Stimulated activated CD8-positive, alpha-beta memory T cell treated with anti-CD3 and anti-CD28 coated beads, Interleukin-4, amount 100 ng/mL, for 4 hours (primary cell): Measurements from ENCODE around the gene SMURF1.
"Not testable (repeated sequence)": the region's sequence is repeated elsewhere in the genome, so short reads cannot be mapped to it uniquely, and the experiment has no call there.

Experiments used
- DNase-seq, 2 donors: peaks; one replicate each; pipeline ENCODE4 v3.0.0-alpha.2; 2020; ENCODE audit warnings: low read depth in 2 of 2, low spot score in 1 of 2

Gene SMURF1

DNA sequence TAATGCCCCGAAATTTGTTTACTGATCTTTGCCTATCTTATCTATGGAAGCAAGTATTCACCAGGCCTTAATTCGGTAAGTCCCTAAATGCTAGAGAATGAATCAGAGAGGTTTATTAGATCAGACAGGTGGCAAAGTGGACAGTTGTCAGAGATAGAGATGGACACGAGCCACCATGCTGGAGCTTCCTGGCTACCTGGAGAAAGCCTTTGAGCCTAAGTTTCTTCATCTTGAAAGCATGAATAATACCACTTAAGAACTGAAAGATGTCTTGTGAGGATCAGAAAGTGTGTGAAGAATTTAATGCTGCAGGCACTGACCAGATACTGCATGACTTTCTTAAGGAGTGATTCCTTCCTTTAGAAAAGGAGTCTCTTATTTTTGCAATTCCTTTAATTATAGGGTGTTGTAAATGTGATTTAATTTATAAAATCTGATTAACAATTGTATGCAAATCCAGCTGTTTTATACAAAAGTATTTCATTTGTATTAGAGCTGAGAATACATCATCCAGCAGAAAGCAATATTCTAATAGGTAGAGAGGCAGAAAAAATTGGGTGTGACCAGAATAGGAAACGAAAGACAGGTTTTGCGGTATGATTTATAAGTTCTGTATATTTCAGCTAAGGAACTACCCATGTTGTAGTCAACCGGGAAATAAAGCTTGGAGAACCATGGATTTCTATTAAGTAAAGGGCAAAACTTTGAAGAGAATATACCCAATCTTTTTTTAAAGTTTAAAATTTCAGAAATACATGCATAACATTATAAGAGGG is 82.7 kb downstream of the SMURF1 start:
- DNase-seq: no peak

DNA sequence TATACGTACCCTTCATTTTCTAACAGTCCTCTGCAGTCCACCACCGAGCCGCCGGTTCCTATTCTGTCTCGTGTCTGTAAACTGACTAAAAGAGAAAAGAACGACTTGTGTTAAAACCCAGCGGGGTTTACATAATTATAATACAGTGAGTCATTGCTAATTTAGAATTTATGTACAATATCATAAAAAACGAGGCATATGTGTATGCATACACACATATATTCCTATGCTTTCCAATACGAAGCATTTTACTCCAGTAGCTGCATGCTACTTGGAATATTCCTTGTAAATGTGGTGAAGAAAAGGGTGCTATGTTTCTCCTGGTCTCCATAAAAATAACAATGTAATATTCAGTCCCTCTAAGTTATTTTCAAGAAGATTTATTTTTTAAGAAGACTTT is 89.1 kb downstream of the SMURF1 start:
- no peak for DNase-seq

DNA sequence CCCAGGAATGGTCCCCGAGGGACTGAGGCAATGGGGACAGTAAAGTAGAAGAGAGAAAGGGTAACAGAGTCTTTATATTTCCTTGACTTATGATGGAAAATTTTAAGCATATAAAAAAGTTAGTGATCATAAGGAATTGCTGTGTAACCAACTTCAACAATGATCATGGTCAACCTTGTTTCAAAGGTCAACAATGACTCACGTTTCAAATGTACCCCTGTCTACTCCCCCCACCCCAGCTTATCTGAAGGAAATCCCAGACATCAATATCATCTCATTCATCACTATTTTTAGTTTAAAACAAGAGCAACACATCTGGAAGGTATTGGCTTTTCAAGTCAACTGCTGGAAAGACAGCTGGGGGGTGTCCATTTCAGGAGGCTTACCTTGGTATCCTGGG is 92.9 kb downstream of the SMURF1 start:
- no peak for DNase-seq

DNA sequence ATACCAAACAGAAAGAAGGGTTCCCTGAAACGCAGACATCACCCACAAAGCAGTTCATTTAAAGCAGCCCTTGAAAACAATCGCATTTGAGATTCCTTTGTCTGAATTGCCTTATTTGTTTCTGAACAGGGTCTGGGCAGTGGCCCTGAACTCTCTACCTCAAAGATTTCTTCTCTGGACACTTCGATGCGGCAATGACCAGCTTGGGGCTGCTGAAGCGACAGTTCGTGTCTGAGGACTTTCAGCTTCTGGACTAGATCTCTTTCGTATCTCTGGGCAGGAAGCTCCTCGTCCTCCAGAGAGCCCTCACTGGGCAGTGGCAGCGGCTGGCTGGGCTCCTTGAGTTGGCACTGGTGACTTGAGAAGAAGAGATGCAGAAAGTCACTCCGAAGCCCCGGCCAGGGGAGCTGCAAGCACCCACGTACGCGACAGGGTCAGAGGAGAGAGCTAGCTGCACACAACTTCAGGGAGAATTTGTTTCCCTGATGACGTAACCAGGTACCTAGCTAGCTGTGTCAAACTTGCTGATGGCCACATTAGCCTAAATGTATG is 96.3 kb downstream of the SMURF1 start:
- no peak for DNase-seq

DNA sequence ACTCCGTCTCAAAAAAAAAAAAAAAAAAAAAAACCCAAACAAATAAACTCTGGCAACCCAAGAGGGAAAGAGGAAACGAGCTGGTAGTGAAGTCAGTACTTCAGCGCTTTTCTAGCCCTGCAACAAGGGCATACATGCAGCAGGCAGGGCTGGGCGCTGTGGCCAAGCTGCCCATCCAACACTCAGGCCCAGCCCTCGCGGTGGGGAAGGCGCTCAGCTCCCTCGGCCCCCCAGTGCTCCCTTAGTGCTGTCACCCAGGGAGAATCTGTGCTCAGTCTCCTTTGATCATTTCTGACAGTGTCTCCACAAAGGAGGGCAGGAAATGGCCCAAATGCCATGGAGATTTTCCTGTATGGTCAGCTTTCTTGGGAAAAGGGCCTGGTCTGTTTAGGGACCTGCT is 97.2 kb downstream of the SMURF1 start:
- DNase-seq: no peak

DNA sequence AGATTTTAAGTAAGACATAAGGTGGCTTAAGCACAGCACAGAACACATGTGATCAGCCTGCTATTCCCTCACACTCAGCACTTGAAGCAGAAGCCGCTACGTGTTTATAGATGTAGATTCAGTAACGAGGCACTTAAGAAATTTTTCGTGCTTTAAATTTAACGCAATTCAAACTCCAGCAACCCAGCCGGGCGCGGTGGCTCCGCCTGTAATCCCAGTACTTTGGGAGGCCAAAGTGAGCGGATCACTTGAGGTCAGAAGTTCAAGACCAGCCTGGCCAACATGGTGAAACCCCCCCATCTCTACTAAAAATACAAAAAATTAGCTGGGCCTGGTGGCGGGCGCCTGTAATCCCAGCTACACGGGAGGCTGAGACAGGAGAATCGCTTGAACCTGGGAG is 97.6 kb downstream of the SMURF1 start:
- not testable (repeated sequence) for DNase-seq

DNA sequence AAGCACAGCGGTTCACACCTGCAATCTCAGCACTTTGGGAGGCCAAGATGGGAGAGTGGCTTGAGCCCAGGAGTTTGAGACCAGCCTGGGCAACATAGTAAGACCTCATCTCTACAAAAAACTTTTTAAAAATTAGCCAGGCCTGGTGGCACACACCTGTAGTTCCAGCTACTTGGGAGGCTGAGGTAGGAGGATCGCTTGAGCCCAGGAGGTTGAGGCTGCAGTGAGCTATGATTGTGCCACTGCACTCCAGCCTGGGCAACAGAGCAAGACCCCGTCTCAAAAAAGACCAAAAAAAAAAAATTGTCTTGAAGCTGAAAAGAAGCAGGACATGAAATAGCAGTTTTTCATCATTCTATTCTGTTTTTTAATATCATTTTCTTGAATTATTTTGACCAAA is 99.0 kb downstream of the SMURF1 start:
- DNase-seq: not testable (repeated sequence)

DNA sequence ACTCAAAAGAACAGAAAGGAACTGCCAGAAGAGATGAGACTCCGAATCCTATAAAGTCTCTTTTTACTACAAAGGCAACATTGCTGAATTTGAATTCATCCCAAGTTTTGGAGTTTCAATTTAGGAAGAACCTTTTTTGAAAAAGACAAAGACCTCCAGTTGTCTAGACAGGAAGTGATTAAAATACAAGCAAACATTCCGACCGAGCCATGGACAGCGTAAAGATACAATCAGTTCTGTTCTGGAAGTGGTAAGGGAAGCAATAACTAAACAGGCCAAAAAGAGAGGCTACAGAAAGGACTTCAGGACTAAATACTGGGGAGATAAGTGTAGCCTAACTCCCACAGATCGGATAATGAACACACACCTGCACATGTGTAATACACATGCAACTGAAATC is 101.0 kb downstream of the SMURF1 start:
- DNase-seq: no peak

DNA sequence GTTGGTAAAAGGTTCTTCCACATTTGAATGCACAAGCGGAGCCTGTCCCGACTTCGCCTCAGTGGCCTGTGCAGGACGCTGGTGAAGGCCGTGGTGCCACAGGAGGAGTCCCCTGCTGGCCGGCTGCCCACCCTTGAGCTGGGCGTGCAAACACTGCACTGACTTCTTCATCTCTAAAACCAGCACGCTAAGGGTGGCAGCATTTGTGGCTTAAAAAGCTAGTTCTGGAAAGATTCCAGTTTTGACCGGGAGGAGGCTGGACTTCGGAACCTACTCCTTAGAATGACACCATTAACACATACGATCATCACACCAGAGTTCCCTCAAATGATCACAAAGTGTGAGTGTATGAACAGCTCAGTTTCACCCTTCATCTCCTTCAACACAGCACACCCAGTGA is 102.4 kb downstream of the SMURF1 start:
- no peak for DNase-seq

DNA sequence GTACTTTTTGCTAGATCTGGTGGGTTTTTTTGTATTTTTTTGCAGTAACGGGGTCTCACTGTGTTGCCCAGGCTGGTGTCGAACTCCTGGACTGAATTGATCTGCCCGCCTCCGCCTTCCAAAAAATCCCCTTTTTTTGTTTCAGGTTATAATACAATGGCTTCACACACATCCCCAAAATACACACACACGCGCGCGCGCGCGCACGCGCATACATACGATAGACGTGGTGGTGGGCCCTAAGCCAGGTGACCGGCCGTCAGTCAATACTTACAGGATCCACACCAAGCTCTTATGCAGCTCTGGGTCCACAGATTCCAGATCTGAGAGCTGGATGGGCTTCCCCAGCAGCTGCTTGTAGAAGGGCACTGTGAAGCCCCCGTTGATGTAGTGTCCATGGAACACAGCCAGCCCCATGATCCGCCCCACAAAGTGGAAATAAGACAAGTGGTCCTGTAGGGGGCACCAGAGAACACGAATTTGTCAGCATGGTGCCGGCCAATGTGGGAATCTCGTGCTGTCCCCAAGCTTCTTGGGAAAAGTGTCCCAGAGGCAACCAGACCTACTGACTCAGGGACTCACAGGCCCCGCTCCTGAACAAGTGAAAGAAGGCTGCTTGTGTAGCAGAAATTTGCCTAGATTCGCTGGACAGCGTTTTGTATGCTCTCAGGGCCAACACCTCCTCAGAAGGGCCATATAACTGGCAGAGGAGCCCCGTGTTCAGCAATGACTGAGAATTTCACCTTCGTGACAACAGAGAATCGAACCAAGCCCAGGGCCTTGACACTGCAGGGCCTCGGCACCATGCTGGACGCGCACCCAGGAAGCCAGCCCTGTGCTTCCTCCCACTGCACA is 103.6 kb downstream of the SMURF1 start:
- DNase-seq: peak; percentile 6

DNA sequence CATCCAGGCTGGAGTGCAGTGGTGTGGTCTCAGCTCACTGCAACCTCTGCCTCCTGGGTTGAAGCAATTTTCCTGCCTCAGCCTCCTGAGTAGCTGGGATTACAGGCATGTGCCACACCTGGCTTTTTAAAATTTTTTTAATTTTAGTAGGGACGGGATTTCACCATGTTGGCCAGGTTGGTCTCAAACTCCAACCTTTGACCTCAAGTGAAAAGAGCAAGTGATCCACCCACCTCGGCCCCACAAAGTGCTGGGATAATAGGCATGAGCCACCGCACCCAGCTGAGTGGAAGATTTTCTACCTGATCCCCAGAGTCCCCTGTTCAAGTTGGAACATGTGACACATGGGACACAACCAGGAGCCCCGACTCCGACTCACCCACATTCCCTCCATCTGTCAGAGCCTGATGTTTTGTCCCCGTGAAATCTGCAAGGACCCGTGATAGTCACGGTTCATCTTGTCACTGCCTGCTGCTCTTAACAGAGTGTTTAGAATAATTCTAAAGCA is 104.5 kb downstream of the SMURF1 start:
- no peak for DNase-seq

DNA sequence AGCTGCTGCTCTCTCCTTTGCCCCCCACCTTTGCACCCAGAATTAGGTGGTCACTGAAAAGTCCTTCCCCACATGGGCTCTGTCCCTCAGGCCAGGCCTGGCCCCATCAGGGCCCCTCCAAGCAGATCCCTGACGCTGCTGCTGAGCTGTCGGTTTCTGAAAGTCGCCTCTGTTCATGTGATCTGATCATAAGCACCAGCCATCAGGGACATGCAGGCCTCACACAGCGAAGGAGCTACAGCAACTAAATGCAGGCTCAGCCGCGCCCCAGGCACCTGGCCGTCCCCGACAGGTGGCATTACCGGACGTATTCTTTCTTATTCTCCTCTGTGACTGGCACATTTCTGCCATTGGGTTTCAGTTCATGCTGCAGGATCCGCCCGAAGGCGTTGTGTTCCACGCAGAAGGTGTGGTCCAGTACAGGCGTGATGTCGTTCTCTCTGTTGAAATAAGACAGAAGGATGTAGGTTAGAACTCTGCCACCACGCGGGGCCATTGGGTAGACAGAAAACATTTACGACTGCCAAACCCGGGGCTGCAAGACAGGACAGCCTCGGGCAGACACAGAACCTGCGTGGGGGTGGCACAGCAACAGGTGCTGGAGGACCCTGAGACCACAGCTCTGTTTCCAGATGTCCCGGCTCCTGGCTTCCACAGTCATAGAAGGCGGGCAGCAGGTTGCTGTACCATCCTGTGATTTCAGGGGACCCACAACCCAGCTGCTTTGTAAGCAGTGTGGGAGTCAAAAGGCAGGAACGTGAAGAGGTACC is 105.6 kb downstream of the SMURF1 start:
- DNase-seq: no peak

DNA sequence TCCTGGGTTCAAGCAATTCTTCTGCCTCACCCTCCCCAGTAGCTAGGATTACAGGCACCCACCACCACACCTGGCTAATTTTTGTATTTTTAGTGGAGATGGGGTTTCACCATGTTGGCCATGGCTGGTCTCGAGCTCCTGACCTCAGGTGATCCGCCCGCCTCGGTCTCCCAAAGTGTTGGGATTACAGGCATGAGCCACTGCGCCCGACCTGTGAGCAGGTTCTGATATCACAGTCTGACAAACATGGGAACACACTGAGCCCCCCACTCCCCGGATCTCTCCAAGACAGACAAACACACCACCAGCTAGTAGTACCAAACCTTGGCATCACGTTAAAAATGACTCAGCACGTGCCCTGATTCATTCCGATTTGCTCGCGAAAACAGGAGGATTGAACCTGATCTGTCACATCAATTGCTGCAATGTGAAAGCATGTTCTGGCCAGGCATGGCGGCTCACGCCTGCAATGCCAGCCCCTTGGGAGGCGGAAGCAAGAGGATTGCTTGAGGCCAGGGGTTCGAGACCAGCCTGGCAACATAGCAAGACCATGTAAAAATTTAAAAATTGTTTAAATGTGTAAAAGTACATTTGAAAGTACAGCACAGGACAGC is 106.5 kb downstream of the SMURF1 start:
- no peak for DNase-seq

DNA sequence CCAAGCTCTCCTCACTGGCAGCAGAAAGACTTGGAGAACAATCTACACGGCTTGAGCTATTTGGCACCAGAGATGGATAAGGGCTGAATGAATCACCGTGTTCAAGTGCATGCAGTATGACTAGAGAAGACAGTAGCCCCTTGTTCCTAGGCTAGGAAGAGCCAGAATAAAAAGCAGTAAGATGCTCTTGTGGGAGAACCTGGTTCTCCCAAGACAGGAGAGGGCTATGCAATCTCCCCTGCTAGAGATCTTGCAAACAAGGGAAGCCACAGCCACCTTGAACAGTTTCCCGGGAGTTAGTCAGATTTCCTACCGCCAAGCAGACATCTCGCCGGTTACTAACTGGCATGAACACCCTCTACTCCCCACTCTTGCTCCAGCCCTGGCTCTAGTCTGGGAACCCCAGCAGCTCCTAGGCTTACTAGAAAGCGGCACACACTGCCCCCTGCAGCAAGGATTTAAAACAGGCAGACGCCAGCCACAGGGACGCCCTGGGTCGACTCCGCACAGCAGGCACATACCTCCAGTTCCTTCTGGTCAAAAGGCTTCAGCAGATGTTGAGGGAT is 107.3 kb downstream of the SMURF1 start:
- DNase-seq: no peak

DNA sequence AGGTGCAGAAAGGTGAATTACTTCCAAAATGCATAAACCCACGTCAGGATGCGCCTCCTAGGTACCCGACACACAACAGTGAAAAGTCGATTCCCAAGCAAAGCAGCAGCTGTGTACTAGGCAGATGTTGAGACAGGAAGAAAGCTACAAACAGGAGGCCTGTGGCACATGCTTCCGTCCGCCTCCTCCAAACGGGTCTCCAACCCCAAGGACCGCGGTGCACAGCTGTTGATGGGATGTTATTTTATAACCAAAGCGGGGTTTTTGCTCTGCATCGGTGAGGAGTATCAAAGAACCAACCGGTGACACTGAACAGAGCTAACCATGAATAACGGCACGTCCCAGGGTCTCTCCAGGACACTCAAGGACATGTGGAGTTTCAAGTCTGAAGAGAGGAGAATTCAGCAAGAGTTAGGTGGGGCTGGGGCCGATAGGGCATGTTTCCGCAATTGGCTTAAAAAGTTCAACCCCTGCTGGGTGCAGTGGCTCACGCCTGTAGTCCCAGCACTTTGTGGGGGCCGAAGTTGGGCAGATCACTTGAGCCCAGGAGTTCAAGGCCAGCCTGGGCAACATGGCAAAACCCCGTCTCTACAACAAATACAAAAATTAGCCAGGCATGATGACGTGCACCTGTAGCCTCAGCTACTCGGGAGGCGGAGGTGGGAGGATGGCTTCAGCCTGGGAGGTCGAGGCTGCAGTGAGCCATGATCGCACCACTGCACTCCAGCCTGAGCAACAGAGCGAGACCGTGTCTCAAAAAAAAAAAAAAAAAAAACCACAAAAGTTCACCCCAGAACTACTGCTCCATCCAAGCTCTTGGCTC is 108.0 kb downstream of the SMURF1 start:
- DNase-seq: no peak

DNA sequence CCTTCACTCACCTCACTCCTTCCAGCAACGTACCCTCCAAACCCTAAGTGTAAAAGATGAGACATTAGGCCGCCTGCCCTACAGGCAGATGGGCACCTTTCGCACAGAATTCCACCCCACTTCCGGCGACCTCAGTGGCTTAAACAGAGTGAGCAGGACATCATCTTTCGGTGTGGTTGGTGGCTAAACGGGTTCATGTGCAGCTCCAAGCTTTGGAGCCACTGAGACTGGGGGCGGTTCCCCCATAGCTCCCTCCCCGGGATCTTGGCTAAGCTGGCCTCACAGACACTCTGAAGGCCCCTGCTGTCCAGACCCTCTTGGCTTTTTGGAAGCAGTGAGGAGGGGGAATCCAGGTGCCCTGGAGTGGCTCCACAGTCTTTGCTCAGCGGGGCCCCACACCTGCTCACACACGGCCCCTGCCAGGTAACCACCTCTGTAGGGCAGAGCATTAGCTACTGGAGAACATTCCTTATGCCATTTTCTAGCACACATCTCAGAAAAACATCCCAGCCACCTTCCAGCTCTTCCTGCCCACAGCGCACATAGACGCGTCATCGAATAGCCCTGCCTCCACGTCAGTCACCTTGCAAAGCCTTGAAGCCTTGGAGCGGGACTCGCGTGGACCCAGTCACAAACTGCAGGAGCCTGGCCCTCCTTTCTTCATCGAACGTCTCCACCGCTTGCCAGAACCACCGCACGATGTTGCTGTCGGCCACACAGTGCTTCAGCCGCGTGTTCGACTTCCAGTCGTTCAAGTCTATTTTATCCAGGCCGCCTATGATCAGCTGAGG is 108.8 kb downstream of the SMURF1 start:
- DNase-seq: no peak

DNA sequence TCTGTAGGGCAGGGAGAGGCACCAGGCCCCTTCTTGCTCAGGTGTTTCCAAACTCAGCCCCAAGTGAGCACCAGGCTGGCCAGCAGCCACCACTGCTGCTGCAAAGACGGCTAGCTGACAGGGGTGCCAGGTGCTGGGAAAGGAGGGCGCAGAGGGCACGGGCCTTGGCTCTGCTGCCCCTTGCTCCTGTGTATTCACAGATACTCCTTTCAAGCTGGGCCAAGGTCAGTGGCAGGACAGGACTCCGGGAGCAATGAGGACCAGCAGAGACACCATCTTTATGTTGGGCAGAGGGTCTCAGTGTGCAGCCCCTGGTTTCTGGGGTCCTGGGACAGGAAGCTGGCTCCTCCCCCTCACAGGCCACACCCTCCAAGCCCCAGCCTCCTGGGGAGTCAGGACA is 110.1 kb downstream of the SMURF1 start:
- no peak for DNase-seq

DNA sequence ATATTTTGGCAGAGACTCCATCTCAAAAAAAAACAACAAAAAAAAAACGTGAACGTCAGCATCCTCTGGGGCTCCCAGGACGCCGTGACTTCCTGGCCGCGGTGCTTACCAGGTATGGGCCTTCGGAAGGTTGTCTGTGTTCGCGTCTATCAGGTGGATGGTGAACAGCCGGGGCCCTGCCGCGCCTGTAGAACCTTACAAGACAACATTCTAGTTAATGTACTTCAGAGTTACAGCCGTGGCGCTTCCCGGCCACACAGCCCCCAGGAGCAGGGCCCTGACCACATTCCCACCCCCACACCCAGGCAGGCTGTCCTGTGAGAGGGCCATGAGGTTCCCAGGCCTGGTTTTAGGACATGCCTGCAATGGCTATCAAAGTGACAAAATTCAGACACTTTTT is 111.0 kb downstream of the SMURF1 start:
- DNase-seq: no peak

DNA sequence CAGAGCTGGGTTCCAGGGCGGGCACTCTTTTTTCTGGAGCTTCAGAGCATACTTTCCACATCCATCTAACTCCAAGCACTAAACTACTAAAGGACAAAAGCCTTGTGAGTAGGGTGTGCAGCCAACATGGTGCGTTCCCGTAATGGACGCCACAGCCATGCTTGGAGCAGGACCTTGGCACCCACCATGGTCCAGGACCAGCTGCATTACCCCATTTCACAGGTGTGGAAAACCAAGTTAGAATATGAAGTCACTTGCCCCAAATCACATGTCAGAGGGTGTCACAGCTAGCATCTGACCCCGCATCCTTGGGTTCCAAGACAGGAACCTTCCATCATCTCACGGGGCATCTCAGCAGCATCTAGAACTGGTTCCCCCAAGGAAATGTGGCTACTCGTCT is 112.4 kb downstream of the SMURF1 start:
- no peak for DNase-seq
